Naive thymus-derived CD4-positive, alpha-beta T cell (primary cell): ENCODE results near the gene TRMT10A. TPM values are rescaled to one million over a fixed set of nuclear protein-coding genes. Genes with fewer than 3 reads are reported as not detected.
"Not testable (repeated sequence)": the region's sequence is repeated elsewhere in the genome, so short reads cannot be mapped to it uniquely, and the experiment has no call there.

Experiments used
- ATAC-seq: fragments of 150-1000 bp; cut with Tn5 transposase; 2 replicates; pipeline ENCODE4 v1.10.0; 2021; ENCODE audit warnings: mild to moderate bottlenecking, moderate library complexity
- CTCF ChIA-PET: fragments of 350-600 bp; sonication (Branson Sonifier 250); formaldehyde crosslinking; loops from one replicate; lab custom pipeline; 2021; ENCODE audit warnings: antibody characterized with exemption; lab: Charles Lee
- POLR2A ChIA-PET: fragments of 350-600 bp; sonication (Branson Sonifier 250); formaldehyde crosslinking; loops from one replicate; lab custom pipeline; 2021; ENCODE audit warnings: antibody characterized with exemption, inconsistent platforms; lab: Charles Lee
- DNase-seq, 9 donors: peaks; one replicate each; pipeline versions ENCODE4 v3.0.0 to v3.0.0-alpha.2; 2020 to 2022; ENCODE audit warnings: mixed read lengths in 1 of 9
- H3K27ac ChIP-seq: one replicate; pipeline ENCODE4 v1.7.0; 2013; ENCODE audit warnings: mild to moderate bottlenecking, low read depth, low read length, moderate library complexity
- H3K27me3 ChIP-seq, 2 donors: one replicate each; pipeline ENCODE4 v1.7.0; 2013; ENCODE audit warnings: low read length in 2 of 2, mild to moderate bottlenecking in 2 of 2, moderate library complexity in 2 of 2; ENCODE audit not compliant: control insufficient read depth in 2 of 2, insufficient read depth in 2 of 2
- H3K36me3 ChIP-seq, 3 experiments: 1 replicate in 2 of 3; 2 replicates in 1 of 3; pipeline ENCODE4 v1.7.0; 2013; ENCODE audit warnings: low read length in 3 of 3, mild to moderate bottlenecking in 3 of 3, moderate library complexity in 1 of 3; ENCODE audit not compliant: insufficient read depth in 3 of 3, control insufficient read depth in 2 of 3
- H3K4me1 ChIP-seq, 2 donors: one replicate each; pipeline ENCODE4 v1.7.0; 2013; ENCODE audit warnings: low read length in 2 of 2, mild to moderate bottlenecking in 2 of 2, moderate library complexity in 1 of 2; ENCODE audit not compliant: control insufficient read depth in 2 of 2, insufficient read depth in 2 of 2
- H3K4me3 ChIP-seq: 2 replicates; pipeline ENCODE4 v1.7.0; 2013; ENCODE audit warnings: mild to moderate bottlenecking, low read length
- H3K9me3 ChIP-seq, 3 experiments: 1 replicate in 2 of 3; 2 replicates in 1 of 3; pipeline ENCODE4 v1.7.0; 2013; ENCODE audit warnings: low read length in 3 of 3; ENCODE audit not compliant: control insufficient read depth in 2 of 3
- H3K27ac Mint-ChIP-seq, 9 donors: one replicate each; pipeline ENCODE4 v1.8.0; 2020 to 2022; ENCODE audit warnings: mixed read lengths in 9 of 9, mild to moderate bottlenecking in 8 of 9, moderate library complexity in 5 of 9, inconsistent platforms in 2 of 9
- H3K27me3 Mint-ChIP-seq, 5 donors: one replicate each; pipeline ENCODE4 v1.8.0; 2021 to 2022; ENCODE audit warnings: mixed read lengths in 5 of 5, mild to moderate bottlenecking in 1 of 5
- H3K36me3 Mint-ChIP-seq, 5 donors: one replicate each; pipeline ENCODE4 v1.8.0; 2020 to 2022; ENCODE audit warnings: mixed read lengths in 5 of 5, mild to moderate bottlenecking in 3 of 5, inconsistent platforms in 1 of 5
- H3K4me1 Mint-ChIP-seq, 7 donors: one replicate each; pipeline ENCODE4 v1.8.0; 2020 to 2022; ENCODE audit warnings: mixed read lengths in 7 of 7, mild to moderate bottlenecking in 3 of 7, inconsistent platforms in 1 of 7
- H3K4me3 Mint-ChIP-seq, 10 donors: one replicate each; pipeline ENCODE4 v1.8.0; 2020 to 2022; ENCODE audit warnings: mild to moderate bottlenecking in 10 of 10, mixed read lengths in 10 of 10, moderate library complexity in 6 of 10, inconsistent platforms in 2 of 10
- H3K9me3 Mint-ChIP-seq, 11 donors: one replicate each; pipeline ENCODE4 v1.8.0; 2020 to 2022; ENCODE audit warnings: mixed read lengths in 11 of 11, mild to moderate bottlenecking in 4 of 11, inconsistent platforms in 1 of 11, moderate library complexity in 1 of 11
- intact Hi-C, 2 donors: fragments of 100-400 bp; cut with micrococcal nuclease; formaldehyde crosslinking; loops; one replicate each; pipeline ENCODE4 v1.15.1; 2023
- polyA plus RNA-seq, 2 donors: library from polyadenylated mRNA; unstranded; fragments of 300-500 nt; fragmentation: Illumina TruSeq; gene quantifications; one replicate each; pipeline ENCODE4 v1.2.3, GENCODE V29; 2021
- total RNA-seq, 6 experiments: library from RNA in 5 of 6; stranded (reverse) in 5 of 6; gene quantifications; 1 replicate in 5 of 6; 2 replicates in 1 of 6; pipeline ENCODE4 v1.2.3 and lab custom pipeline; 2021 to 2026

Gene TRMT10A
- total and polyA plus RNA-seq, 7 experiments from 2014 or later, result 3.9 to 9.1 (median 5.6) TPM

DNA sequence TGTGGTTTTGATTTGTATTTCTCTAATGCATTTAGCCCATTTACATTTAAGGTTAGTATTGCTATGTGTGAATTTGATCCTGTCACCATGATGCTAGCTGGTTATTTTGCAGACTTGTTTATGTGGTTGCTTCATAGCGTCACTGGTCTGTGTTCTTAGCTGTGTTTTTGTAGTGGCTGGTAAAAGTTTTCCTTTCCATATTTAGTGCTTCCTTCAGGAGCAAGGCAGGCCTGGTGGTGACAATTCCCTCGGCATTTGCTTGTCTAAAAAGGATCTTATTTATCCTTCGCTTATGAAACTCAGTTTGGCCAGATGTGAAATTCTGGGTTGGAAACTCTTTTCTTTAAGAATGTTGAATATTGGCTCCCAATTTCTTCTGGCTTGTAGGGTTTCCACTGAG, 29.1 kb downstream of the TRMT10A start:
- not testable (repeated sequence) for H3K4me3 ChIP-seq, H3K4me3 Mint-ChIP-seq

GRCh38 chr4:99529956-99530355, 33.9 kb downstream of the TRMT10A start:
- H3K27me3 ChIP-seq, result peaks cover 0 to 4% of the 10 kb centered on the region in 2 donors
- no peak overlapping the region for H3K27ac Mint-ChIP-seq
- no peak for DNase-seq
- no peak overlapping the region for H3K4me3 ChIP-seq
- no peaks in the 10 kb centered on the region for H3K36me3 ChIP-seq
- H3K4me3 Mint-ChIP-seq, result no peak overlapping the region
- POLR2A ChIA-PET, result interaction anchor here (0.7 kb wide), 1 partner anchor 33 kb away, joined by 3 read pairs; the partner anchor contains the start of gene TRMT10A
- CTCF ChIA-PET, result no interaction called here
- H3K36me3 Mint-ChIP-seq, result no peaks in the 10 kb centered on the region
- H3K27ac ChIP-seq, result no peak overlapping the region
- peaks cover 0 to 15% (median under 1%) of the 10 kb centered on the region in 5 donors for H3K27me3 Mint-ChIP-seq
- H3K9me3 ChIP-seq, result no peaks in the 10 kb centered on the region
- peaks cover 0 to 4% (median 0%) of the 10 kb centered on the region in 11 donors for H3K9me3 Mint-ChIP-seq
- no peak for ATAC-seq
- no peaks in the 10 kb centered on the region for H3K4me1 ChIP-seq
- no peaks in the 10 kb centered on the region for H3K4me1 Mint-ChIP-seq
- intact Hi-C loops, result no loop called here

More for the DNA sequence above, 29.1 kb downstream of the TRMT10A start:
- H3K27me3 ChIP-seq, POLR2A ChIA-PET, H3K27ac Mint-ChIP-seq, H3K4me1 ChIP-seq, H3K9me3 Mint-ChIP-seq, H3K27ac ChIP-seq, H3K4me1 Mint-ChIP-seq, CTCF ChIA-PET, H3K36me3 ChIP-seq, intact Hi-C loops, DNase-seq, ATAC-seq, H3K9me3 ChIP-seq, H3K36me3 Mint-ChIP-seq: not testable (repeated sequence)
- H3K27me3 Mint-ChIP-seq, result peaks cover 0 to 13% (median 3%) of the 10 kb centered on the region in 5 donors

- peaks cover 0 to 4% of the 10 kb centered on the region in 2 donors for H3K27me3 ChIP-seq
- DNase-seq, result no peak
- H3K27me3 Mint-ChIP-seq, result peaks cover 0 to 15% (median 0%) of the 10 kb centered on the region in 5 donors
- no peaks in the 10 kb centered on the region for H3K9me3 ChIP-seq
- H3K9me3 Mint-ChIP-seq, result peaks cover 0 to 4% (median 0%) of the 10 kb centered on the region in 11 donors
- no peak for ATAC-seq
- intact Hi-C loops, result no loop called here
- no peaks in the 10 kb centered on the region for H3K4me1 ChIP-seq
- H3K4me3 ChIP-seq, result no peak overlapping the region
- no peak overlapping the region for H3K4me3 Mint-ChIP-seq
- ChIA-PET POLR2A (interaction anchor here (0.7 kb wide), 1 partner anchor 34 kb away, joined by 3 read pairs; the partner anchor contains the start of gene TRMT10A), CTCF (no interaction called here)
- H3K36me3 ChIP-seq, result no peaks in the 10 kb centered on the region
- no peak overlapping the region for H3K27ac Mint-ChIP-seq
- no peaks in the 10 kb centered on the region for H3K4me1 Mint-ChIP-seq
- H3K27ac ChIP-seq, result no peak overlapping the region
- H3K36me3 Mint-ChIP-seq, result no peaks in the 10 kb centered on the region
These were observed 34.6 kb downstream of the TRMT10A start for GRCh38 chr4:99529228-99529627.

GRCh38 chr4:99518601-99519295, 45.1 kb downstream of the TRMT10A start:
- CTCF ChIA-PET, result no interaction called here
- no peak for DNase-seq
- H3K27ac ChIP-seq, result no peak overlapping the region
- POLR2A ChIA-PET, result no interaction called here
- no peaks in the 10 kb centered on the region for H3K9me3 ChIP-seq
- no peaks in the 10 kb centered on the region for H3K27me3 ChIP-seq
- Mint-ChIP-seq H3K27ac (no peak overlapping the region), H3K36me3 (no peaks in the 10 kb centered on the region), H3K4me1 (no peaks in the 10 kb centered on the region), H3K4me3 (no peak overlapping the region), H3K27me3 (peaks cover 0 to 11% (median 0%) of the 10 kb centered on the region in 5 donors), H3K9me3 (peaks cover 0 to 3% (median 0%) of the 10 kb centered on the region in 11 donors)
- no peak overlapping the region for H3K4me3 ChIP-seq
- ATAC-seq, result peak; percentile 20
- intact Hi-C loops, result no loop called here
- no peaks in the 10 kb centered on the region for H3K36me3 ChIP-seq
- no peaks in the 10 kb centered on the region for H3K4me1 ChIP-seq

DNA sequence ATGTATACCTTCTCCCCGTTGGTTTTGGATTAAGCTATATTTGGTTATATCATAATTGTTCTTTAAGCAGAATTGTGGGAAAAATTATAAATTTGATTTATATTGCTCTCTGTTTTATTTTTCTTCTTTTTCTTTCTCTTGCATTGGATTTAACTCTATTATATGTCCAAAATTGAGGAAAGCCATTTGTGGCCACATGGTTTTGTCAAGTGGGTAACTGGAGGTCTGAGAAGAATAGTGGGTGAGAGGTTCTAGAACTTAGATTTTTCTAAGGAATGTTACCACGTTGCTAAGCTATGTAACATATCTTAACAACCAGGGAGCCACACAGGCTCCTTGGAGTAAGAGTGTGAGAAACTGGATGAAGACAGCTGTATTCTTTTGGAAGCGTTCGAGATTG, 53.1 kb downstream of the TRMT10A start, which contains the start of gene C4orf17:
Gene C4orf17 (plus strand): TSS at position 301 of the 400 bp plus-strand sequence. CDS start 2,061 bp downstream, outside the sequence.
- intact Hi-C loops, result no loop called here
- ChIA-PET POLR2A (no interaction called here), CTCF (no interaction called here)
- Histone ChIP-seq H3K9me3 (no peaks in the 10 kb centered on the region), H3K4me1 (peaks cover 8 to 27% of the 10 kb centered on the region in 2 donors), H3K27ac (no peak within 1 kb of the TSS), H3K36me3 (no peaks in the 10 kb centered on the region), H3K4me3 (no peak within 1 kb of the TSS), H3K27me3 (no peaks in the 10 kb centered on the region)
- H3K36me3 Mint-ChIP-seq, result peaks cover 0 to 4% (median 0%) of the 10 kb centered on the region in 5 donors
- DNase-seq (no peak), ATAC-seq (no peak)
- H3K27me3 Mint-ChIP-seq, result peaks cover 0 to 11% (median 0%) of the 10 kb centered on the region in 5 donors
- H3K4me3 Mint-ChIP-seq, result no peak within 1 kb of the TSS
- peak within 1 kb of the TSS in 7 of 9 donors; percentile 8 to 91 (median 73) for H3K27ac Mint-ChIP-seq
- H3K9me3 Mint-ChIP-seq, result peaks cover 0 to 7% (median 0%) of the 10 kb centered on the region in 11 donors
- H3K4me1 Mint-ChIP-seq, result peaks cover 24 to 47% (median 39%) of the 10 kb centered on the region in 7 donors

DNA sequence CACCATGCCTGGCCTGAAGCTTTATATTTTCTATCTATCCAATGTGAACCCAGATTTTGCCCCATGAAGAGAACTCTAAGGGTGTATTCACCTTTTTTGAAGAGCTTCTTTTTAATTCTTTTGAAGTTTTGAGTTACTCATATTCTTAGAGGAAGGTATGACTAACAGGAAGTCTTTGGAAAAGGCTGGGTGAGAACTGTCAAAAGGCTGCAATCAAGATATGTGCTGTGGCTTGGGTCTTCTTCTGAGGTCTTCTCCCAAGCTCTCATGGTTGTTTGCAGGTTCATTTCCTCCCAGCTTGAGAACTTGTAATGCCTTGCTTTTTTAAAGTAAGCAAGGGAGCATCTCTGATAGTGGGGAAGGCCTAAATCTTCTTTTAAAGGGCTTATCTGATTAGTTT, 56.1 kb downstream of the TRMT10A start:
- DNase-seq (peak in 8 of 9 donors; percentile 23 to 53 (median 46)), ATAC-seq (peak; percentile 84)
- peaks cover 0 to 4% (median 0%) of the 10 kb centered on the region in 5 donors for H3K36me3 Mint-ChIP-seq
- Histone ChIP-seq H3K27ac (peak overlapping the region; percentile 61), H3K4me3 (no peak overlapping the region), H3K27me3 (no peaks in the 10 kb centered on the region), H3K36me3 (no peaks in the 10 kb centered on the region), H3K4me1 (peaks cover 8 to 33% of the 10 kb centered on the region in 2 donors), H3K9me3 (no peaks in the 10 kb centered on the region)
- peaks cover 0 to 7% (median 0%) of the 10 kb centered on the region in 11 donors for H3K9me3 Mint-ChIP-seq
- peak overlapping the region; percentile 75 to 96 (median 86) for H3K27ac Mint-ChIP-seq
- CTCF ChIA-PET, result no interaction called here
- no peaks in the 10 kb centered on the region for H3K27me3 Mint-ChIP-seq
- H3K4me3 Mint-ChIP-seq, result peak overlapping the region; percentile 35 to 78 (median 72)
- POLR2A ChIA-PET, result interaction anchor here (0.6 to 0.7 kb wide), 3 partner anchors 88 to 419 kb away, joined by 3 to 4 read pairs (median 3); partner anchors contain the start of gene ADH5
- intact Hi-C loops, result loop anchor here (1.0 to 10.0 kb wide), 18 partner anchors 9 to 1365 kb away; partner anchors contain the start of genes ADH5 (in 2 of the 2), DAPP1 (in 2 of the 2), H2AZ1 (in 2 of the 2) and DNAJB14 (in 1 of the 2)
- H3K4me1 Mint-ChIP-seq, result peaks cover 31 to 67% (median 57%) of the 10 kb centered on the region in 7 donors
